HL-60 (cell line): ENCODE measurements around the gene ASB8.

Source experiments
- CTCF ChIP-seq: IDR thresholded peaks from one replicate; pipeline ENCODE4 v1.5.1; 2011; ENCODE audit warnings: low read length, control low read depth, inconsistent platforms; ENCODE audit not compliant: insufficient read depth
- GABPA ChIP-seq: IDR thresholded peaks from 2 replicates; pipeline ENCODE4 v1.6.1; 2012; ENCODE audit warnings: low read depth
- POLR2AphosphoS5 ChIP-seq: IDR thresholded peaks from 2 replicates; pipeline ENCODE4 v1.6.1; 2012; ENCODE audit warnings: low read depth

GRCh38 chr12:48142818-48143674 is 14.3 kb downstream of the ASB8 start:
- TF ChIP-seq CTCF (no peak), POLR2AphosphoS5 (no peak), GABPA (no peak)
